IMR-90 (cell line): ENCODE measurements around the gene SHISA8.

Experiments used
- BHLHE40 ChIP-seq: fragments of 150-350 bp; IDR thresholded peaks from 2 replicates; pipeline ENCODE4 v1.6.1; 2016; ENCODE audit warnings: mild to moderate bottlenecking, low read depth, low read length
- CHD1 ChIP-seq: IDR thresholded peaks from 2 replicates; pipeline ENCODE4 v1.6.1; 2012; ENCODE audit warnings: low read depth, low read length, improper control_type of control experiment
- CTCF ChIP-seq: conservative IDR thresholded peaks from 2 replicates; pipeline ENCODE4 v1.5.1; 2012; ENCODE audit warnings: mild to moderate bottlenecking, low read depth, low read length, improper control_type of control experiment
- FOS ChIP-seq: fragments of 150-350 bp; IDR thresholded peaks from 2 replicates; pipeline ENCODE4 v1.6.1; 2016; ENCODE audit warnings: low read depth, low read length
- MAFK ChIP-seq: IDR thresholded peaks from 2 replicates; pipeline ENCODE4 v1.6.1; 2012; ENCODE audit warnings: low read depth, low read length, improper control_type of control experiment
- MAZ ChIP-seq: IDR thresholded peaks from 2 replicates; pipeline ENCODE4 v1.6.1; 2012; ENCODE audit warnings: low read depth, mild to moderate bottlenecking, low read length, improper control_type of control experiment, moderate library complexity, borderline replicate concordance
- MXI1 ChIP-seq: IDR thresholded peaks from 2 replicates; pipeline ENCODE4 v1.6.1; 2012; ENCODE audit warnings: low read depth, mild to moderate bottlenecking, low read length, moderate library complexity, borderline replicate concordance
- NFE2L2 ChIP-seq: fragments of 150-350 bp; IDR thresholded peaks from 2 replicates; pipeline ENCODE4 v1.6.1; 2016; ENCODE audit warnings: low read depth, mild to moderate bottlenecking, low read length
- POLR2A ChIP-seq: IDR thresholded peaks from 2 replicates; pipeline ENCODE4 v1.6.1; 2012; ENCODE audit warnings: mild to moderate bottlenecking, low read depth, low read length
- RAD21 ChIP-seq: IDR thresholded peaks from 2 replicates; pipeline ENCODE4 v1.6.1; 2012; ENCODE audit warnings: low read length, improper control_type of control experiment
- RFX5 ChIP-seq: IDR thresholded peaks from 2 replicates; pipeline ENCODE4 v1.8.0; 2012; ENCODE audit warnings: low read depth, mild to moderate bottlenecking, low read length, moderate library complexity
- SMC3 ChIP-seq: fragments of 150-350 bp; IDR thresholded peaks from 2 replicates; pipeline ENCODE4 v1.6.1; 2016; ENCODE audit warnings: low read depth, mild to moderate bottlenecking, antibody characterized with exemption, low read length, moderate library complexity
- TF ChIP-seq, protein P1 (sequence below): fragments of 150-350 bp; IDR thresholded peaks from 2 replicates; pipeline ENCODE4 v1.6.1; 2016; ENCODE audit warnings: low read depth, mild to moderate bottlenecking, low read length, moderate library complexity, borderline replicate concordance

DNA sequence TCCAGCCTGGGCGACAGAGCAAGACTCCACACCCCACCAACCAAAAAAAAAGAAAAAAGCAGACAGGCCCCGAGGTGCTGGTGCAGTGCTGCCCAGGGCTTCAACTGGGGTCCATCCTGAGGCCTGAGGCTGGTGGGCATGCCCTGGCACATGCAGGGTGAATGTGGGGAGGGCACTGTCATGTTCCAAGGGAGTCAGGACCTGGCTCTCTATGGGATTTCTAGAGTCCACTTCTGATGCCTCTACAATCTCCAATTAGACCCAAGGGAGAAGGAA lies 22.0 kb upstream of the SHISA8 start:
- TF ChIP-seq CTCF (no peak), NFE2L2 (no peak), POLR2A (no peak), MAFK (no peak), RFX5 (no peak), BHLHE40 (no peak), MXI1 (no peak), SMC3 (no peak), RAD21 (no peak), CHD1 (no peak), MAZ (no peak), FOS (no peak)
- TF ChIP-seq, protein P1, sequence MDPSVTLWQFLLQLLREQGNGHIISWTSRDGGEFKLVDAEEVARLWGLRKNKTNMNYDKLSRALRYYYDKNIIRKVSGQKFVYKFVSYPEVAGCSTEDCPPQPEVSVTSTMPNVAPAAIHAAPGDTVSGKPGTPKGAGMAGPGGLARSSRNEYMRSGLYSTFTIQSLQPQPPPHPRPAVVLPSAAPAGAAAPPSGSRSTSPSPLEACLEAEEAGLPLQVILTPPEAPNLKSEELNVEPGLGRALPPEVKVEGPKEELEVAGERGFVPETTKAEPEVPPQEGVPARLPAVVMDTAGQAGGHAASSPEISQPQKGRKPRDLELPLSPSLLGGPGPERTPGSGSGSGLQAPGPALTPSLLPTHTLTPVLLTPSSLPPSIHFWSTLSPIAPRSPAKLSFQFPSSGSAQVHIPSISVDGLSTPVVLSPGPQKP: no peak
